Stimulated activated CD4-positive, alpha-beta T cell treated with anti-CD3 and anti-CD28 coated beads, TNF-alpha, amount 100 ng/mL, for 24 hours (primary cell): ENCODE data around the gene MYH7B.
A peak's percentile ranks its signal among the peaks of the same experiment; 100 is the strongest.

ENCODE experiments used
- DNase-seq, 3 experiments: peaks; one replicate each; pipeline ENCODE4 v3.0.0-alpha.2; 2020; ENCODE audit warnings: low read depth in 3 of 3

Gene MYH7B

GRCh38 chr20:34955231-34956040, at the start of gene MYH7B, which contains the start of gene GSS:
TSS of gene MYH7B (plus strand) at chr20:34955868. CDS start at chr20:34978006, 22,138 bp downstream.
TSS of gene GSS (minus strand) at chr20:34955806. CDS start at chr20:34951852, 3,954 bp downstream.
- peak; percentile 94 to 99 (median 95) for DNase-seq

DNA sequence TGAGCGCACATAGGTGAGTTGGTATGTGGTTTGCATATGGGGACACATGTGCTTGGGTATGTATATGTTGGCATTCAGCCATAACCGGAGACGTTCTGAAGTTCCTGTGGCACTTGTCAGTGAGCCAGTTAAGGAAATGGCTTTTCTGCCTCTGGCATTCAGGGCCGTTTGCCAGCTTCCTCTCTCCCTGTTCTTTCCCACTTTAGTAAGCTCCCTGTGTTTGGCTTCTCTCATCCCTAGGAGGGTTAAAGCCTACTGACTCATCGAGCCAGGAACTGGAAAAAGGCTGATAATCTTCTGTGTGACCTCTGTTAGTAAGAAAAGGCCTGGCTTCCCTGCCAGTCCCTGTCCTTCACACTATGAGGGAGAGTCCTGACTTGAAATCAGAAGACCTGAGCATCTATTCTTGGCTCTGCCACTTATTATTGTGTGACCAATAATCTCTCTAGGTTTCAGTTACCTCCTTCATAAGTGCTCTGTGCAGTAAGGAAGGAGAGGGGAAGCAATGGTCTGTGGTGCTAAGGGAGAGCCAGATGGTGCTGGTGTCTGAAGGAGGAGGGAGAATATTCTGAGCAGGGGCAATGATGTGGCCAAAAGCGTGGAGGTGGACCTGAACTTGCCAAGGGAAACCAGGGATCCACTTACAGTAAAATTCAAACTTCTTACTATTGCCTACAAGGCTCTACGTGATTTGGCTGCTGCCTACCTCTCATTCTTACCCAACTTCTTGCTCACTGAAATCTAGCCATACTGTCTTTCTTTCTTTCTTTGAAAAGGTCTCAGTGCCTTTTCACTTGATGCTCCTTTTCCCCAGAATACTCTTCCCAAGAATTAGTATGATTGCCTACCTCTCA, 47.8 kb upstream of the MYH7B start:
- DNase-seq: no peak

GRCh38 chr20:34915131-34915530, 40.5 kb upstream of the MYH7B start:
- DNase-seq: no peak

DNA sequence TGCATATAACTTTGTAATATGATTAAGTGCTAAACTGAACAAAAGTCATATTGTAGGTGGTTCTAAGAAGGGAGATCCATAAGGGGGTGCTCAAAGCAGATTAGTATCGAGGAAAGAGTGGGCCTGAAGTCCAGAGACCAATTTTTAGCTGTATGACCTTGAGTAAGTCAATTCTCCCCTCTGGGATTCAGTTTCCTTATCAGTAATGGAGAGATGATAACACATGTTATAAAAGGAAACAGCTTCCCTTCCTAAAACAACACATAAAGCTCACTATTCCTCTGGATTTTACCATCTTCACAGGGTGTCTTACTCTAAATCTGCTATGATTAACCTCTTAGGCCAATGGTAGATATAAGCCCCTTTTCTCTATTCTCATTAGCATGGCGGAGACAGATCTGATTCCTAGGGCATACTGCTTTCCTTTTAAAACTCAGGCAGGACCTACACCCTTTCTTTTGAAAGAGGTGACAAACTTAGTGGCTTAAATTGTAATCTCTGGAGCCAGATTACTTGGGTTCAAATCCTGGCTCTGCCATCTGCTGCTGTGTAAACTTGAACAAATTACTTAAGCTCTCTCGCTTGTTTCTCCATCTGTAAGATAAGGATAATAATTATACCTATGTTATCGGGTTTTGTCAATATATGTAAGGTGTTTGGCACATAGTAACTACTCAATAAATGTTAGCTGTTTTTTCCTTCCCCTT, 39.8 kb upstream of the MYH7B start:
- no peak for DNase-seq

- no peak for DNase-seq
Measured at GRCh38 chr20:34916774-34917354, 38.8 kb upstream of the MYH7B start.

- DNase-seq: no peak
Measured at GRCh38 chr20:34920055-34920454, 35.6 kb upstream of the MYH7B start.

GRCh38 chr20:34921436-34921835, 34.2 kb upstream of the MYH7B start:
- DNase-seq: peak in 1 of 3 experiments; percentile 8

- DNase-seq: no peak
Measured at GRCh38 chr20:34922654-34923381, 32.9 kb upstream of the MYH7B start.

DNA sequence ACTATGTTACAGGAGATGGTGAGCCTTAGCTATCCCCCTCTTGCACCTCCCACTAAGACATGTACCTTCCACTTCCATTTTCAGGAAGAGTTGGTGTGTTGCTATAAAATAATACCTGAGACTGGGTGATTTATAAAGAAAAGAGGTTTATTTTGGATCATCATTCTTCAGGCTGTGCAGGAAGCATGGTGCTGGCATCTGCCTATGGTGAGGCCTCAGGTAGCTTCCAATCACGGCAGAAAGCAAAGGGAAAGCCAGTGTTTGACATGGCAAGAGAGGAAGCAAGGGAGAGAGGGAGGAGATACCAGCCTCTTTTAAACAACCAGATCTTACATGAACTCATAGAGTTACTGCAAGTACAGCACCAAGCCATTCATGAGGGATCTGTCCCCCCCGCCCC, 32.3 kb upstream of the MYH7B start:
- DNase-seq: no peak

DNA sequence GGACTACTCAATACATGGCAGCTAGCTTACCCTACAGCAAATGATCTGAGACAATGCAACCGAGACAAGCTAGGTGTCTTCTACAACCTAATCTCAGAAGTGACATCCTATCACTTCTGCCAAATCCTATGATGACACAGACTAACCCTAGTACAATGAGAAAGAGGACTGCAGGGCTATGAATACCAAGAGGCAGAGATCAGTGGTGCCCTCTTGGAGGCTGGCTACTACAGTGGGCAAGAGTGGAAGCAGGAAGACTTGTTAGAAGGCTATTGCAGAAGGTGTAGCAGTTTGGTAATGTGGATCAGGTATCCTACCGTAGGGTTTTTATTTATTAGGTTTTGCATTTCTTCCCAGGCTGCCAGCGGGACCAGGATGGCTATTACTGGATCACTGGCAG, 30.3 kb upstream of the MYH7B start:
- DNase-seq: no peak

DNA sequence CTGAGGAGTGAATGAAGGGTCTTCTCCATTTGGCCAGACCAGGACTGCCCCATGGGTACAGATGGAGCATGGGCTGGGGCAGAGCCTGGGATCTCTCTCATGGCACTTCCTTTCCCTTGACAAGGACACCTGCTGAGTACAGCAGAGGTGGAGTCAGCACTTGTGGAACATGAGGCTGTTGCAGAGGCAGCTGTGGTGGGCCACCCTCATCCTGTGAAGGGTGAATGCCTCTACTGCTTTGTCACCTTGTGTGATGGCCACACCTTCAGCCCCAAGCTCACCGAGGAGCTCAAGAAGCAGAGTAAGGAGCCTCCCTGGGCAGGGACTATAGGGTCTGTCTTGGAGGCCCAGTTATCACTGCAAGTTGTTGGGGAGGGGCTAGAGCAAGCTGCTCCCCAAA, 29.7 kb upstream of the MYH7B start:
- no peak for DNase-seq

- DNase-seq: no peak
Measured at GRCh38 chr20:34926581-34926980, 29.1 kb upstream of the MYH7B start.

DNA sequence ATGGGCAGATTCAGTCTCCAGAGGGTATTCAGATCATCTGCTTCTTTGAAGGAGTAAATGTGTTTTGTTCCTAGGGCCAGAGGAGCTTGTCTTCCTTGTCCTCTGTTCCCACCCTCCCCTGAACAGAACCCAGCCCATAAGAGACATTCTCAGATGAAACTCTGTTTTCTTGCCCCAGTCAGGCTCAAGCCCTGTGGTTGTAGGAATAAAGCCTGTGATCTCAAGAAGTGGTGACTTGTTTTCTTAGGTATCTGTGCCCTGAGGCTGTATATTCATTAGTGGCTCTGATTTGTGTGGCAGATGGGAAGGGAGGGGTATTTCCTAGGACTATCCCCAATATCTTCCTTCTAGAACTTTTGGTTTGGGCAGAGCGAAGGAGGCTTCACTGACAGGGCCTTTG, 27.9 kb upstream of the MYH7B start:
- DNase-seq: no peak

DNA sequence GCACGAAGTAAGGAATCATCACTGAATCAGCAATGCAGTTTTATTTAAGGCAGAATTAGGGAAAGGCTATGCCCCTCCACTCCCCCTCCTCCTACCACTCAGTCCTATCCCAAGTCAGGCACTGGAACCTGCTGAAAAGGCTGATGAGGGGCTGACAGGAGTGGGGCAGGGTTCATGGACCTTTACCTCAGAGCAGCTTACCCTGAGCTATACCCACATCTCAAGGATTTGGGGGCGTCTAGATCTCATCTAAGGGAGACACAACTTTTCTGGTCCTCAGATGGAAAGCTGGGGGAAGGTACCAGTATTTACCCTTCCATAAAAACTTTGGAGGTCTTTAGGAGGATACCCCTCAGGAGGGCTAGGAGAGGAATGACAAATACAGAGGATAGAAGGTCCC, 27.3 kb upstream of the MYH7B start:
- no peak for DNase-seq

- no peak for DNase-seq
Measured at GRCh38 chr20:34931771-34932170, 23.9 kb upstream of the MYH7B start.

- DNase-seq: no peak
Measured at GRCh38 chr20:34938466-34939163, 17.1 kb upstream of the MYH7B start.

DNA sequence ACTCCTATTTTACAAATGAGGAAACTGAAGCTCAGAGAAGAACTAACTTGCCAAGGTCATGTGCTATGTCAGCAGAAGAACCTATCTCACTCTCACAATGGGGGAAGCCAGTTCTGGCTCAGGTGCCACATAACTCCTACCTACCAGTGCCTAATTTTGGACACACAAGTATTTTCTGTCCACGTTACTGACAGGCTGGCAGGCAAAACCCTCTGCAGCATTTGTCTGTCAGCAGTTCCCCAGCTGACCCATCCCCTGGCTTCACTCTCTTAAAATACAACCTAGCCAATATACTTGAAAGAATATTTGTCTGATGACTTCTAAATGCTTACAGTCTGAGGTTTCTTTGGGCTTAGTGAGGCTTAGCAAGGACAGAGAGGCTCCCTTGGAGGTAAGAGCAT, 15.6 kb upstream of the MYH7B start:
- DNase-seq: no peak

GRCh38 chr20:34941226-34941625, 14.4 kb upstream of the MYH7B start:
- DNase-seq: no peak

DNA sequence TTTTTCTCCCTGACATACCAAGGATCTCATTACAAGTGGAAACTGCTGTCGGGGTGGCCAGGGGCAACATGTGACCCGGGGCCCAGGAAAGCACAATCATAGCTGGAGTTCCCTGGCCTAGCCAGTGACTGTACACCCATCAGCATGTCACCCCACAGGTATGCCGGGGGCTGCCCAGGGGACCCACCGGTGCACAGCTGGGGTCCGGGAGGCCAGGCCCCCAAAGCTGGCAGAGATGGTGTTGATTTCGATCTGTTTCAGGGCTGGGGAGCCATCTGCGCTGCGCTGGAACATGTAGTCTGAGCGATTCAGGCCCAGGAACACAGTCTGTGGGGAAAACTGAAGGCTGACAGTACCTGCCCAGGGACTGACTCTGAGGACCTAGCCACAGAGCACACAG, 13.4 kb upstream of the MYH7B start:
- DNase-seq: no peak

DNA sequence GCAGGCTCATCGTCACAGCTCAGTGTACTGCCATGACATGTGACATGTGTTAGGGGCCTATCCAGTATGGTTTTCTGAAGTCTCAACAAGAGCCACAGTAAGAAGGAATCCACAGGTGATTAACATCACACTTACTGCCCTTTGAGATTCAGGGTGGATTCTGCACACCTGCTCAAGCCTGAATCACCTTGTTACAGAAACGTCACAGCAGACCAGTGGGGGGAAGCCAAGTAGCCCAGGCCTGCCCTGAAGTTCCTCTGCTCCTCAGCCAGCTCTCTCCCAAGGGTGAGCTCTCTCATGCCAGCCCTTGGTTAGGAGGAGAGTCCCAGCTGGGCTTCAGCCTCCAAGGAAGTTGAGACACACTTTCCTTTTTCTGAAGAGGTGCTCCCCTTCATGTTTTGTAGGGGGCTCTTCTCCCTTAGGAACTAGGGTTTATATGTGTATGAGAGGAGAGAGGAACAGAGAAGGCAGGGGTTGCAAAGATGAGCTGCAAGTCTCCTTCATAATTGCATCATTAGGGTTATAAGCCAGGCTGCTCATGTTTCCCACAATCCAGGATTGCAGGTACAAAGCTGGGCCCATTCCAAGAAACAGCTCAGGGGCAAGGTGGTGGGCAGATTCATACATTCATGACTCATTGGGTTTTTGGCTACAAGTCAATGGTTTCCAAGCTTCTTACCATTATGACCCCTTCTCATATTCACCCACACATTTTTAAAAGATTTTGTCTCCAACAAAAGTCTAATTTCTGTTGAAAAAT, 11.7 kb upstream of the MYH7B start:
- no peak for DNase-seq
